HG03025 (cell line): ENCODE measurements around the gene DAAM2.

Experiments used
- ATAC-seq: cut with Tn5 transposase; IDR thresholded peaks from one replicate; pipeline ENCODE4 v1.9.1; 2021; ENCODE audit warnings: mild to moderate bottlenecking, moderate library complexity; ENCODE audit not compliant: unreplicated experiment, low FRiP score

DAAM2 gene

GRCh38 chr6:39945626-39946025, 153.4 kb downstream of the DAAM2 start:
- ATAC-seq, result no peak

GRCh38 chr6:39947611-39948068, 155.5 kb downstream of the DAAM2 start:
- no peak for ATAC-seq

- ATAC-seq, result no peak
Observed at GRCh38 chr6:39948199-39948791, 156.1 kb downstream of the DAAM2 start.

- ATAC-seq, result no peak
Observed at GRCh38 chr6:39950125-39950720, 158.0 kb downstream of the DAAM2 start.

GRCh38 chr6:39951191-39951590, 159.0 kb downstream of the DAAM2 start:
- ATAC-seq, result no peak

GRCh38 chr6:39951716-39952115, 159.5 kb downstream of the DAAM2 start:
- no peak for ATAC-seq

- ATAC-seq, result no peak
Observed at GRCh38 chr6:39952167-39952566, 160.0 kb downstream of the DAAM2 start.

- ATAC-seq, result no peak
Observed at GRCh38 chr6:39953076-39953618, 161.0 kb downstream of the DAAM2 start.
